Vagina (tissue), 2 donors: Measurements from ENCODE around the gene IP6K1.

Source experiments
- POLR2AphosphoS5 ChIP-seq, 2 donors: sonication (generic); formaldehyde crosslinking; IDR thresholded peaks; one replicate each; pipeline ENCODE4 v1.9.0; 2017; ENCODE audit warnings: antibody characterized with exemption in 2 of 2, mild to moderate bottlenecking in 2 of 2, low read depth in 1 of 2; ENCODE audit not compliant: insufficient read depth in 1 of 2
- TF ChIP-seq, protein P1 (sequence below), 3 experiments: fragments of 450-650 bp in 2 of 3; fragments of 200-600 bp in 1 of 3; sonication (generic) in 1 of 3; IDR thresholded peaks; one replicate each; pipeline ENCODE4 v1.5.1; 2017 to 2019; ENCODE audit warnings: antibody characterized with exemption in 3 of 3, mild to moderate bottlenecking in 2 of 3, moderate library complexity in 2 of 3

GRCh38 chr3:49683162-49683561, 103.2 kb downstream of the IP6K1 start:
- TF ChIP-seq, protein P1, sequence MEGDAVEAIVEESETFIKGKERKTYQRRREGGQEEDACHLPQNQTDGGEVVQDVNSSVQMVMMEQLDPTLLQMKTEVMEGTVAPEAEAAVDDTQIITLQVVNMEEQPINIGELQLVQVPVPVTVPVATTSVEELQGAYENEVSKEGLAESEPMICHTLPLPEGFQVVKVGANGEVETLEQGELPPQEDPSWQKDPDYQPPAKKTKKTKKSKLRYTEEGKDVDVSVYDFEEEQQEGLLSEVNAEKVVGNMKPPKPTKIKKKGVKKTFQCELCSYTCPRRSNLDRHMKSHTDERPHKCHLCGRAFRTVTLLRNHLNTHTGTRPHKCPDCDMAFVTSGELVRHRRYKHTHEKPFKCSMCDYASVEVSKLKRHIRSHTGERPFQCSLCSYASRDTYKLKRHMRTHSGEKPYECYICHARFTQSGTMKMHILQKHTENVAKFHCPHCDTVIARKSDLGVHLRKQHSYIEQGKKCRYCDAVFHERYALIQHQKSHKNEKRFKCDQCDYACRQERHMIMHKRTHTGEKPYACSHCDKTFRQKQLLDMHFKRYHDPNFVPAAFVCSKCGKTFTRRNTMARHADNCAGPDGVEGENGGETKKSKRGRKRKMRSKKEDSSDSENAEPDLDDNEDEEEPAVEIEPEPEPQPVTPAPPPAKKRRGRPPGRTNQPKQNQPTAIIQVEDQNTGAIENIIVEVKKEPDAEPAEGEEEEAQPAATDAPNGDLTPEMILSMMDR (IDR thresholded peaks at IDR 0.05), result no peak
- no peak for TF ChIP-seq POLR2AphosphoS5 (IDR thresholded peaks at IDR 0.05; ENCODE audit: insufficient read depth in 1 of 2, low read depth in 1 of 2)
